SH-SY5Y (cell line): ENCODE data around the gene ACOXL.

Source experiments
- GATA2 ChIP-seq: IDR thresholded peaks from 2 replicates; pipeline ENCODE4 v1.6.1; 2011; ENCODE audit warnings: mild to moderate bottlenecking, low read depth, low read length
- GATA3 ChIP-seq: IDR thresholded peaks from 2 replicates; pipeline ENCODE4 v1.6.1; 2011; ENCODE audit warnings: low read depth, mild to moderate bottlenecking, low read length, moderate library complexity

- TF ChIP-seq GATA2 (no peak), GATA3 (no peak)
These were observed 171.2 kb downstream of the ACOXL start for GRCh38 chr2:110903548-110903947.
